ENCODE results near the gene REM2.

Gene REM2
- total RNA-seq: 2.9 to 7.7 (median 6.7) reads per million in 4 donors

GRCh38 chr14:22883173-22883976 is at the start of gene REM2:
Gene REM2 (plus strand): TSS chr14:22883222. CDS start chr14:22883288, 66 bp downstream.
- no peak for DNase-seq

GRCh38 chr14:22835505-22835904 is 47.5 kb upstream of the REM2 start:
- DNase-seq: no peak

- no peak for DNase-seq
Observed at GRCh38 chr14:22836301-22837113, 46.5 kb upstream of the REM2 start, which contains the start of gene MMP14. Gene MMP14 (plus strand): TSS chr14:22836585. CDS start chr14:22836818, 233 bp downstream.

- DNase-seq: no peak
Observed at GRCh38 chr14:22837114-22837749, 45.8 kb upstream of the REM2 start.

- no peak for DNase-seq
Observed at GRCh38 chr14:22837750-22838538, 45.1 kb upstream of the REM2 start.

GRCh38 chr14:22838631-22839041 is 44.4 kb upstream of the REM2 start:
- DNase-seq: no peak

GRCh38 chr14:22839159-22839779 is 43.8 kb upstream of the REM2 start:
- no peak for DNase-seq

- DNase-seq: no peak
Observed at GRCh38 chr14:22841311-22841710, 41.7 kb upstream of the REM2 start.

GRCh38 chr14:22841769-22842168 is 41.3 kb upstream of the REM2 start:
- DNase-seq: no peak

- no peak for DNase-seq
Observed at GRCh38 chr14:22842211-22843122, 40.6 kb upstream of the REM2 start.

- DNase-seq: no peak
Observed at GRCh38 chr14:22843123-22843925, 39.7 kb upstream of the REM2 start.

GRCh38 chr14:22844221-22845102 is 38.6 kb upstream of the REM2 start:
- DNase-seq: no peak

- DNase-seq: no peak
Observed at GRCh38 chr14:22845103-22845394, 38.0 kb upstream of the REM2 start.

GRCh38 chr14:22845821-22846625 is 37.0 kb upstream of the REM2 start:
- no peak for DNase-seq

- no peak for DNase-seq
Observed at GRCh38 chr14:22846811-22847307, 36.2 kb upstream of the REM2 start.

GRCh38 chr14:22847661-22848341 is 35.2 kb upstream of the REM2 start:
- no peak for DNase-seq
